ENCODE measurements around the gene FAM20C. TPM values are rescaled to one million over a fixed set of nuclear protein-coding genes. Genes with fewer than 3 reads are reported as not detected.

The FAM20C gene
- total and polyA plus RNA-seq, 2 donors (not counting 3 experiments of a cell fraction or from before 2014, with no cell fraction given), result 14.2 to 34.5 TPM

DNA sequence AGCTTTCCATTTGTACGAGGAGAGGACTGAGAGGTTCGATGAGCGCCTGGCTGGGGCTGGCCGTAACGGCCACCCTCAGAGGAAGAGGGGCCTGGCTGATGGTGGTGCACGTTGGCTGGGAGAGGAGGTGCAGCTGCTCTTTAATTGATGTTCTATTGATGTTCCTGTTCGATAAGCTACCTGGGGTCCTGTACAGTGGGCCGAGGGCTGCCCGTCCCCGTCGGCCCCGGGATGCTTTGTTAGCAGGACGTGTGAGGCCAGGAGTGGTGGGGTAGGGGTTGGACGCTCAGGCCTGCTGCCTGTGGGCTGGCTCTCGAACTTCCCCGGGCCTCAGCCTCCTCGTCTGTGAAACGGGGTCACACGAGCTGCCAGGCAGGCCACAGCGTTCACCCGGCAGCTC, 25.4 kb downstream of the FAM20C start:
- intact Hi-C loops (cut with micrococcal nuclease), result no loop called here
- H3K4me1 ChIP-seq (ENCODE audit: control insufficient read depth, extremely low read depth, insufficient read depth, low read length), result no peaks in the 10 kb centered on the region
- POLR2A ChIA-PET, result no interaction called here
- no peaks in the 10 kb centered on the region for H3K9me3 ChIP-seq (replicated peaks; ENCODE audit: control insufficient read depth, insufficient read depth, low read length)
- no peak for DNase-seq (ENCODE audit: low read depth, low spot score)
- H3K9ac ChIP-seq (replicated peaks; ENCODE audit: extremely low read depth, insufficient read depth, low read length), result no peak overlapping the region
- no peak overlapping the region for H2AFZ ChIP-seq (ENCODE audit: low read depth, low read length)
- peaks cover 10% of the 10 kb centered on the region for H3K79me2 ChIP-seq (ENCODE audit: control insufficient read depth, insufficient read depth, low read length)
- FAIRE-seq, result no peak
- dilution Hi-C loops (cut with MboI; ENCODE audit: extremely low pct_ligation_motif_present, low sequenced_read_pairs), result no loop called here
- H3K4me2 ChIP-seq (ENCODE audit: insufficient read depth, low read length), result no peak overlapping the region
- CTCF ChIA-PET, result interaction anchor here (1.4 kb wide), 1 partner anchor 11 kb away, joined by 4 read pairs; no protein-coding TSS in a partner anchor
- no peak overlapping the region for H3K27ac ChIP-seq (ENCODE audit: insufficient read depth, low read depth, low read length)
- H4K20me1 ChIP-seq (replicated peaks; ENCODE audit: control insufficient read depth, extremely low read depth, insufficient read depth, low read length), result no peaks in the 10 kb centered on the region
- H3K36me3 ChIP-seq (ENCODE audit: control insufficient read depth in 2 of 2, extremely low read depth in 1 of 2, insufficient read depth in 2 of 2, low read length in 2 of 2), result no peaks in the 10 kb centered on the region
- BruUV-seq (replicated peaks), result no TSS peak
- no peaks in the 10 kb centered on the region for H3K9me1 ChIP-seq (replicated peaks; ENCODE audit: control insufficient read depth, extremely low read depth, insufficient read depth, low read length)
- TF ChIP-seq GATA2 (IDR thresholded peaks at IDR 0.05; ENCODE audit: insufficient read depth, insufficient read length, low read depth, low read length) (no peak), POLR2AphosphoS5 (IDR thresholded peaks at IDR 0.05; ENCODE audit: insufficient read depth, low read depth, low read length) (no peak), EZH2 (IDR thresholded peaks at IDR 0.05; ENCODE audit: borderline replicate concordance, low read depth, low read length, severe bottlenecking) (no peak), MYC (IDR thresholded peaks at IDR 0.05; ENCODE audit: low read depth, low read length) (no peak), JUN (IDR thresholded peaks at IDR 0.05; ENCODE audit: borderline replicate concordance, insufficient read depth, insufficient read length, low read depth) (no peak), CTCF (IDR thresholded peaks at IDR 0.05; ENCODE audit: extremely low read depth in 1 of 2, insufficient read depth in 1 of 2, low read depth in 1 of 2, low read length in 2 of 2) (no peak), POLR2A (IDR thresholded peaks at IDR 0.05; ENCODE audit: low read depth, low read length) (no peak)
- TF ChIP-seq, protein P1, sequence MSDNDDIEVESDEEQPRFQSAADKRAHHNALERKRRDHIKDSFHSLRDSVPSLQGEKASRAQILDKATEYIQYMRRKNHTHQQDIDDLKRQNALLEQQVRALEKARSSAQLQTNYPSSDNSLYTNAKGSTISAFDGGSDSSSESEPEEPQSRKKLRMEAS (IDR thresholded peaks at IDR 0.05; ENCODE audit: insufficient read depth, insufficient read length), result no peak
- H3K4me3 ChIP-seq (replicated peaks in 1 of 3; ENCODE audit: insufficient read depth in 1 of 3, low read depth in 1 of 3, low read length in 3 of 3), result no peak overlapping the region
- H3K27me3 ChIP-seq (ENCODE audit: control insufficient read depth in 2 of 2, insufficient read depth in 2 of 2, low read length in 2 of 2), result no peaks in the 10 kb centered on the region
